C4-2B (cell line): ENCODE measurements around the gene LFNG.

ENCODE experiments used
- ZFX ChIP-seq: fragments of 450-650 bp; IDR thresholded peaks from 2 replicates; pipeline ENCODE4 v1.6.1; 2017
- TF ChIP-seq, protein P1 (sequence below): fragments of 450-650 bp; conservative IDR thresholded peaks from 2 replicates; pipeline ENCODE4 v1.5.1; 2017; ENCODE audit warnings: mild to moderate bottlenecking

DNA sequence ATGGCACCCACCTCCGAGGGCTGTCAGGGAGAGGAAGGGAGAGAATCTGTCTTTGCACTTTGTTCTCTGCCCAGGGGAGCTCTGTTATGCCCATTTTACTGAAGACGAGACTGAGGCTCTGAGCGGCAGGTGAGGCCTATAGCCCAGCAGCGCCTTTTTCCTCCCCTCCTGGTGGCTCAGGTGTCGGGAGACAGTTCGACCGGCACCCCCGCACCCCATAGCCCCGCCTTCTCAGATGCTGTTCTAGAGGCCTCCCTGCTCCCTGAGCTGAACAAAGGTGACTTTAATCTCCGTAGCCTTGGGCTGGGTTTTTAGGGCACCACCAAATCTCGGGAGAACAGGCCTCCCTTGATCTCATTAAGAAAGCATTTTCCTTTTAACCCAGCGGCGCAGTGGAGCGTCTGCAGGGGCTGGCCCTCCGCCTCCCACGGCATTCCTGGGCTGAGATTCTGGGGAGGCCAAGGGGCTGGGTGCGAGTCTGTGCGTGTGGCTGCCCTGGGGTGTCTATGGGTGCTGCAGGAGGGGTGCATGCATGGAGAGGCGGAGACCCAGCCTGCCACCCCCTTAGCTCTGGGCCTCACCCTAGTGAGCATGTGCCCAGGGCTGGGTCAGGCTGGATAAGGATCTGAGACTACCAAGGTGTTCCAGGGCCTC lies 3.3 kb downstream of the LFNG start:
- TF ChIP-seq, protein P1, sequence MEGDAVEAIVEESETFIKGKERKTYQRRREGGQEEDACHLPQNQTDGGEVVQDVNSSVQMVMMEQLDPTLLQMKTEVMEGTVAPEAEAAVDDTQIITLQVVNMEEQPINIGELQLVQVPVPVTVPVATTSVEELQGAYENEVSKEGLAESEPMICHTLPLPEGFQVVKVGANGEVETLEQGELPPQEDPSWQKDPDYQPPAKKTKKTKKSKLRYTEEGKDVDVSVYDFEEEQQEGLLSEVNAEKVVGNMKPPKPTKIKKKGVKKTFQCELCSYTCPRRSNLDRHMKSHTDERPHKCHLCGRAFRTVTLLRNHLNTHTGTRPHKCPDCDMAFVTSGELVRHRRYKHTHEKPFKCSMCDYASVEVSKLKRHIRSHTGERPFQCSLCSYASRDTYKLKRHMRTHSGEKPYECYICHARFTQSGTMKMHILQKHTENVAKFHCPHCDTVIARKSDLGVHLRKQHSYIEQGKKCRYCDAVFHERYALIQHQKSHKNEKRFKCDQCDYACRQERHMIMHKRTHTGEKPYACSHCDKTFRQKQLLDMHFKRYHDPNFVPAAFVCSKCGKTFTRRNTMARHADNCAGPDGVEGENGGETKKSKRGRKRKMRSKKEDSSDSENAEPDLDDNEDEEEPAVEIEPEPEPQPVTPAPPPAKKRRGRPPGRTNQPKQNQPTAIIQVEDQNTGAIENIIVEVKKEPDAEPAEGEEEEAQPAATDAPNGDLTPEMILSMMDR = no peak
- no peak for TF ChIP-seq ZFX
